Adrenal gland (tissue), 5 donors: ENCODE measurements around the gene OPCML.

Source experiments
- POLR2A ChIP-seq, 2 donors: fragments of 450-650 bp; IDR thresholded peaks; one replicate each; pipeline ENCODE4 v1.6.1; 2017; ENCODE audit warnings: antibody characterized with exemption in 2 of 2, mild to moderate bottlenecking in 2 of 2, moderate library complexity in 1 of 2
- TF ChIP-seq, protein P1 (sequence below), 6 experiments: fragments of 450-650 bp in 4 of 6; fragments of 200-600 bp in 2 of 6; sonication (generic) in 1 of 6; IDR thresholded peaks; 1 replicate in 5 of 6; 2 replicates in 1 of 6; pipeline versions ENCODE4 v1.5.1 to v1.8.0; 2016 to 2021; ENCODE audit warnings: antibody characterized with exemption in 6 of 6, mild to moderate bottlenecking in 2 of 6, moderate library complexity in 1 of 6
- donor health status: DM: no; HTN: no; CAD: no.

GRCh38 chr11:133326332-133326731, 206.0 kb downstream of the OPCML start:
- TF ChIP-seq, protein P1, sequence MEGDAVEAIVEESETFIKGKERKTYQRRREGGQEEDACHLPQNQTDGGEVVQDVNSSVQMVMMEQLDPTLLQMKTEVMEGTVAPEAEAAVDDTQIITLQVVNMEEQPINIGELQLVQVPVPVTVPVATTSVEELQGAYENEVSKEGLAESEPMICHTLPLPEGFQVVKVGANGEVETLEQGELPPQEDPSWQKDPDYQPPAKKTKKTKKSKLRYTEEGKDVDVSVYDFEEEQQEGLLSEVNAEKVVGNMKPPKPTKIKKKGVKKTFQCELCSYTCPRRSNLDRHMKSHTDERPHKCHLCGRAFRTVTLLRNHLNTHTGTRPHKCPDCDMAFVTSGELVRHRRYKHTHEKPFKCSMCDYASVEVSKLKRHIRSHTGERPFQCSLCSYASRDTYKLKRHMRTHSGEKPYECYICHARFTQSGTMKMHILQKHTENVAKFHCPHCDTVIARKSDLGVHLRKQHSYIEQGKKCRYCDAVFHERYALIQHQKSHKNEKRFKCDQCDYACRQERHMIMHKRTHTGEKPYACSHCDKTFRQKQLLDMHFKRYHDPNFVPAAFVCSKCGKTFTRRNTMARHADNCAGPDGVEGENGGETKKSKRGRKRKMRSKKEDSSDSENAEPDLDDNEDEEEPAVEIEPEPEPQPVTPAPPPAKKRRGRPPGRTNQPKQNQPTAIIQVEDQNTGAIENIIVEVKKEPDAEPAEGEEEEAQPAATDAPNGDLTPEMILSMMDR (IDR thresholded peaks at IDR 0.05), result no peak
- TF ChIP-seq POLR2A (IDR thresholded peaks at IDR 0.05), result no peak
